ENCODE measurements around the gene SLC25A13. TPM values are rescaled to one million over a fixed set of nuclear protein-coding genes. Genes with fewer than 3 reads are reported as not detected.
A peak's percentile ranks its signal among the peaks of the same experiment; 100 is the strongest.

Gene SLC25A13
- total and polyA plus RNA-seq, 2 experiments from 2014 or later: 32.0 to 37.5 TPM

GRCh38 chr7:96187735-96188134, 134.2 kb downstream of the SLC25A13 start:
- no peak for TF ChIP-seq CTCF (IDR thresholded peaks at IDR 0.05; ENCODE audit: low read depth, low read length)

GRCh38 chr7:96184783-96185182, 137.1 kb downstream of the SLC25A13 start:
- no peak for TF ChIP-seq CTCF (IDR thresholded peaks at IDR 0.05; ENCODE audit: low read depth, low read length)
- Histone ChIP-seq H3K27ac (no peak overlapping the region), H3K27me3 (no peaks in the 10 kb centered on the region), H3K4me1 (ENCODE audit: low read depth) (peaks cover 15% of the 10 kb centered on the region), H3K4me3 (no peak overlapping the region), H3K36me3 (peaks cover 8% of the 10 kb centered on the region), H3K9me3 (ENCODE audit: low read depth) (no peaks in the 10 kb centered on the region)
- DNase-seq (ENCODE audit: low read depth in 1 of 2, low spot score in 1 of 2): no peak

More at GRCh38 chr7:96187735-96188134, 134.2 kb downstream of the SLC25A13 start:
- Histone ChIP-seq H3K9me3 (ENCODE audit: low read depth) (no peaks in the 10 kb centered on the region), H3K27me3 (no peaks in the 10 kb centered on the region), H3K4me1 (ENCODE audit: low read depth) (peaks cover 3% of the 10 kb centered on the region), H3K4me3 (no peak overlapping the region), H3K27ac (no peak overlapping the region), H3K36me3 (peaks cover 17% of the 10 kb centered on the region)
- no peak for DNase-seq (ENCODE audit: low read depth in 1 of 2, low spot score in 1 of 2)

GRCh38 chr7:96183163-96183670, 138.7 kb downstream of the SLC25A13 start:
- H3K27ac ChIP-seq: no peak overlapping the region
- H3K4me1 ChIP-seq (ENCODE audit: low read depth): peaks cover 31% of the 10 kb centered on the region
- H3K27me3 ChIP-seq: no peaks in the 10 kb centered on the region
- H3K36me3 ChIP-seq: no peaks in the 10 kb centered on the region
- peak in 1 of 2 donors; percentile 5 for DNase-seq (ENCODE audit: low read depth in 1 of 2, low spot score in 1 of 2)
- TF ChIP-seq CTCF (IDR thresholded peaks at IDR 0.05; ENCODE audit: low read depth, low read length): no peak
- H3K4me3 ChIP-seq: no peak overlapping the region
- no peaks in the 10 kb centered on the region for H3K9me3 ChIP-seq (ENCODE audit: low read depth)

GRCh38 chr7:96182424-96183158, 139.3 kb downstream of the SLC25A13 start:
- Histone ChIP-seq H3K27me3 (no peaks in the 10 kb centered on the region), H3K36me3 (no peaks in the 10 kb centered on the region), H3K9me3 (ENCODE audit: low read depth) (no peaks in the 10 kb centered on the region), H3K27ac (no peak overlapping the region), H3K4me3 (no peak overlapping the region), H3K4me1 (ENCODE audit: low read depth) (peaks cover 33% of the 10 kb centered on the region)
- DNase-seq (ENCODE audit: low read depth in 1 of 2, low spot score in 1 of 2): peak in 1 of 2 donors; percentile 14
- TF ChIP-seq CTCF (IDR thresholded peaks at IDR 0.05; ENCODE audit: low read depth, low read length): no peak

- TF ChIP-seq CTCF (IDR thresholded peaks at IDR 0.05; ENCODE audit: low read depth, low read length): no peak
- no peaks in the 10 kb centered on the region for H3K36me3 ChIP-seq
- no peaks in the 10 kb centered on the region for H3K9me3 ChIP-seq (ENCODE audit: low read depth)
- H3K27ac ChIP-seq: no peak overlapping the region
- peak; percentile 18 to 47 for DNase-seq (ENCODE audit: low read depth in 1 of 2, low spot score in 1 of 2)
- H3K4me3 ChIP-seq: no peak overlapping the region
- H3K27me3 ChIP-seq: no peaks in the 10 kb centered on the region
- H3K4me1 ChIP-seq (ENCODE audit: low read depth): peaks cover 33% of the 10 kb centered on the region
These were observed 140.7 kb downstream of the SLC25A13 start for GRCh38 chr7:96181174-96181573.

Data from cardiac muscle cell (in vitro differentiated cells and primary cell).